Nephron (organoid): ENCODE measurements around the gene MAML3.

ENCODE experiments used
- H3K27ac Mint-ChIP-seq, 3 experiments: 2 replicates each; pipeline ENCODE4 v1.8.0; 2020; ENCODE audit warnings: mixed read lengths in 3 of 3, mild to moderate bottlenecking in 2 of 3, moderate library complexity in 1 of 3
- H3K27me3 Mint-ChIP-seq: 2 replicates; pipeline ENCODE4 v1.8.0; 2021; ENCODE audit warnings: low read depth, mild to moderate bottlenecking, moderate library complexity, mixed read lengths
- H3K36me3 Mint-ChIP-seq: 2 replicates; pipeline ENCODE4 v1.8.0; 2020; ENCODE audit warnings: low read depth, mixed read lengths
- H3K4me1 Mint-ChIP-seq: 2 replicates; pipeline ENCODE4 v1.8.0; 2020; ENCODE audit warnings: mixed read lengths
- H3K4me3 Mint-ChIP-seq, 3 experiments: 2 replicates each; pipeline ENCODE4 v1.8.0; 2020; ENCODE audit warnings: mild to moderate bottlenecking in 3 of 3, mixed read lengths in 3 of 3, moderate library complexity in 2 of 3
- H3K9me3 Mint-ChIP-seq: 2 replicates; pipeline ENCODE4 v1.8.0; 2020; ENCODE audit warnings: mixed read lengths
- TF ChIP-seq, protein P1 (sequence below), 3 experiments: fragments of 200-600 bp; sonication (generic); IDR thresholded peaks; one replicate each; pipeline ENCODE4 v1.5.0; 2021; ENCODE audit warnings: antibody characterized with exemption in 3 of 3; ENCODE audit not compliant: unreplicated experiment in 3 of 3

MAML3 gene

DNA sequence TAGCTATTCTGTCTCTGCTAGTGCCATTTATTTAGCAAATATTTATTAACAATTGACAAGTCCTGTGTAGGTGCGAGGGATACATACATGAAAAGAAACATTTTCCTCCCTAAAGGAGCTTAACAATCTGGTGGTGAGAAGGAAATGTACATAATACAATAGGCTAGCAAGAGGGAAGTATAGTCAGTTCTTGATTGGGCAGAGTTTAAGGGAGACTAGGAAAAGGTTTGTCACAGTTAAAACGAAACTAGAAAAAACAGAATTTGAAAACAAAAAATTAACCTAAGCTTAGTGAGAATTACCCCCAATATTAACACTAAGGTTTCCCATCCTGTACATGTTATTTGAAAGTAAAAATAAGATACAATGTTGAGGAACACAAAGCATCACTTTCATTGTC, 8.6 kb upstream of the MAML3 start:
- no peak overlapping the region for H3K4me3 Mint-ChIP-seq
- no peaks in the 10 kb centered on the region for H3K27me3 Mint-ChIP-seq
- peaks cover 29% of the 10 kb centered on the region for H3K4me1 Mint-ChIP-seq
- TF ChIP-seq, protein P1, sequence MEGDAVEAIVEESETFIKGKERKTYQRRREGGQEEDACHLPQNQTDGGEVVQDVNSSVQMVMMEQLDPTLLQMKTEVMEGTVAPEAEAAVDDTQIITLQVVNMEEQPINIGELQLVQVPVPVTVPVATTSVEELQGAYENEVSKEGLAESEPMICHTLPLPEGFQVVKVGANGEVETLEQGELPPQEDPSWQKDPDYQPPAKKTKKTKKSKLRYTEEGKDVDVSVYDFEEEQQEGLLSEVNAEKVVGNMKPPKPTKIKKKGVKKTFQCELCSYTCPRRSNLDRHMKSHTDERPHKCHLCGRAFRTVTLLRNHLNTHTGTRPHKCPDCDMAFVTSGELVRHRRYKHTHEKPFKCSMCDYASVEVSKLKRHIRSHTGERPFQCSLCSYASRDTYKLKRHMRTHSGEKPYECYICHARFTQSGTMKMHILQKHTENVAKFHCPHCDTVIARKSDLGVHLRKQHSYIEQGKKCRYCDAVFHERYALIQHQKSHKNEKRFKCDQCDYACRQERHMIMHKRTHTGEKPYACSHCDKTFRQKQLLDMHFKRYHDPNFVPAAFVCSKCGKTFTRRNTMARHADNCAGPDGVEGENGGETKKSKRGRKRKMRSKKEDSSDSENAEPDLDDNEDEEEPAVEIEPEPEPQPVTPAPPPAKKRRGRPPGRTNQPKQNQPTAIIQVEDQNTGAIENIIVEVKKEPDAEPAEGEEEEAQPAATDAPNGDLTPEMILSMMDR (IDR thresholded peaks at IDR 0.05; ENCODE audit: unreplicated experiment in 3 of 3), result no peak
- no peaks in the 10 kb centered on the region for H3K36me3 Mint-ChIP-seq
- peak overlapping the region; percentile 79 to 95 (median 91) for H3K27ac Mint-ChIP-seq
- H3K9me3 Mint-ChIP-seq, result peaks cover 7% of the 10 kb centered on the region

DNA sequence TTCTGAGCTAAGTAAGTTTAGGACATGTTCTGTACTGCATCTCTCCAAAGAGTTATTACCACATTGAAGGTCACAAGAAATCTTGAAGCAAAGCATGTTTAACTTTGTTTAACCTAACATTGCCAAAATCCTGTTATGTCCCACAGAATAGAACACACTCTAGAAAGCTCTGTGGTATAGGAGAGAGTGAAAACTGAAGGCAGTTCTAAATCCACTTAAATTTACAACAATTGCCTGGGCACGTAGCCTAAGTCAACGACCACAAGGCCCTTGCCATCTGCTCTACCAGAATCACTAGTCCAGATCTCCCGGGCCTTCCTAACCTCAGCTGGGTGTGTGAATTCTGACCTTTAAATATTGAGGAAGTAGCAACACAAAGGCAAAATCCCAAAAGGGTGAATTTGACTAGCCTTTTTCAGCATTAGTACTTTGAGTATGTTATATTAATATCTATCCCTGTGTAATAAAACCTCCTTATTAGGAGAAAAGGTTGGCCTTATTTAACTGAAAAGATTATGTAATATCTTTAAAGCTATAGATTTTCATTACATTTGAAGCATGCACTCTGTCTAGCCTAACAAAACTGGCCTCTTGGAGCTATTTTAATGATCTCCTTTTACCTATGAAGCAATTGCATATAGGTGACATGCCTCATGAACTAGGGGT, 4.5 kb upstream of the MAML3 start:
- Mint-ChIP-seq H3K36me3 (no peaks in the 10 kb centered on the region), H3K27ac (peak overlapping the region; percentile 87 to 95 (median 88)), H3K4me3 (peak overlapping the region in 1 of 3 experiments; percentile 1), H3K27me3 (no peaks in the 10 kb centered on the region), H3K4me1 (peaks cover 35% of the 10 kb centered on the region), H3K9me3 (peaks cover 7% of the 10 kb centered on the region)
- TF ChIP-seq, protein P1 (IDR thresholded peaks at IDR 0.05; ENCODE audit: unreplicated experiment in 3 of 3), result no peak

DNA sequence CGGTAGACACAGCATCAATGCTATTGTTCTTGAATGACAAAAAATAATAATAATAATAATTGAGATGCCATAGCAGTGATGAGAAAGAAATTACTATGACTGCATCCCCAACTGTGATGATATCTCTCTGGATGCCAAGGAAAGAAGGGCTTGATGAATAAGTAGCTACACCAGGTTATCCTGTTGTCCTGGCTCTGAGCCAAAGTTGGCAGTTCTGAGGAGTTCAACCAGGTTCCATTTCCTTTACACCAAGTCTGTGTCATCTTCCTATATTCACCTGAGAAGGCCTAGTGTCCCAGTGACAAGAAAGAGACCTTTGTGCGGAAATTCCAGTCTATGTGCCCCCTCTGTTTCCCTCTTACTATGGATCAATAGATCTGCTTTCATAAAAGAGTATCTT, 3.4 kb upstream of the MAML3 start:
- Mint-ChIP-seq H3K4me3 (no peak overlapping the region), H3K36me3 (no peaks in the 10 kb centered on the region), H3K27me3 (no peaks in the 10 kb centered on the region), H3K9me3 (peaks cover 2% of the 10 kb centered on the region), H3K27ac (peak overlapping the region in 2 of 3 experiments; percentile 87 to 95), H3K4me1 (peaks cover 23% of the 10 kb centered on the region)
- TF ChIP-seq, protein P1 (IDR thresholded peaks at IDR 0.05; ENCODE audit: unreplicated experiment in 3 of 3), result no peak

DNA sequence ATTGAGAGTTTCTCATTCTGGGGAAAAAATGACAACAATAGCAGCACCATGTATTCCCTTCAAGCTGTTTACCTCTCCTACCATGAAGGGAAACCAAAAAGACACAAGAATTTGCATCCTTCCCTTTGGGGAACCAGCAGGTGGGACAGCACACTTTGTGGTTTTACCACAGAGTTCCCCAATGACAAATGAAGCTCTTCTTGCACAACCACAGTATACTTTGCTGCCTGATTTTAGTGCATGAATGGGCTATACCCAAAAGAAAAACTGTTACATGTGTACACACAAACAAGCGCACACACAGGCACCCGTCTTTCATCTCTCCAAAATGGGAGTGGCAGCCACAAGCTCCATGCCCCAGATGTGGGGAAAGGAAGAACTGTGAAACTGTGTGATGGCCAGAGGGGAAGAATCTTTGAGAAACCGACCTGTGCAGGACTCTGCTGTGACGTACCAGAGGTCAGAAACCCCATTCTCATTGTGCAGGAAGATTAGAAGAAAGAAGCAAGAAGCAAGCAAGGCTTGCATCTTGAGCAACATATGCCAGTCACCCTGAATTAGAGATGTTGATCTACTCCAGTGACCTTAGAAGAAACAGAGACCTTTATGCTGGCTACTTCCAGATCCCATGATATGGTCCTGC, 2.7 kb upstream of the MAML3 start:
- Mint-ChIP-seq H3K4me1 (peaks cover 22% of the 10 kb centered on the region), H3K27me3 (no peaks in the 10 kb centered on the region), H3K4me3 (no peak overlapping the region), H3K36me3 (no peaks in the 10 kb centered on the region), H3K27ac (peak overlapping the region in 2 of 3 experiments; percentile 3 to 17), H3K9me3 (peaks cover under 1% of the 10 kb centered on the region)
- TF ChIP-seq, protein P1 (IDR thresholded peaks at IDR 0.05; ENCODE audit: unreplicated experiment in 3 of 3), result no peak

DNA sequence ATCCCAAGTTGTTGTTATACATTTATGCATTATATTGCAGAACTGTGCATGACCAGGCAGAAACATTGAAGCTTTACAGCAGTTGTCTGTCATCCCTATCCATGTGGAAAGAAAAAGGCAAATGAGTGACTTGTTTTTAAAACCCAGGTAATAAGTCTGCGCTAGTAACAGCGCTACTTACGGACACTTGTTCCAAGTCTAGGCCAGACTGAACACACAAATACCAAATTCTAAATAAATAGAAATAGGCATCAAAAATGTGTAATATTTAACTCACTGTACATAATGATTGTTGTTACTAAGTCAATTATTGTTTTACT, 548 bp upstream of the MAML3 start:
- H3K36me3 Mint-ChIP-seq, result no peaks in the 10 kb centered on the region
- H3K4me1 Mint-ChIP-seq, result peaks cover 30% of the 10 kb centered on the region
- H3K27me3 Mint-ChIP-seq, result no peaks in the 10 kb centered on the region
- peak overlapping the region; percentile 98 to 99 (median 98) for H3K27ac Mint-ChIP-seq
- peak overlapping the region; percentile 91 to 97 (median 96) for H3K4me3 Mint-ChIP-seq
- TF ChIP-seq, protein P1 (IDR thresholded peaks at IDR 0.05; ENCODE audit: unreplicated experiment in 3 of 3), result no peak
- no peaks in the 10 kb centered on the region for H3K9me3 Mint-ChIP-seq

DNA sequence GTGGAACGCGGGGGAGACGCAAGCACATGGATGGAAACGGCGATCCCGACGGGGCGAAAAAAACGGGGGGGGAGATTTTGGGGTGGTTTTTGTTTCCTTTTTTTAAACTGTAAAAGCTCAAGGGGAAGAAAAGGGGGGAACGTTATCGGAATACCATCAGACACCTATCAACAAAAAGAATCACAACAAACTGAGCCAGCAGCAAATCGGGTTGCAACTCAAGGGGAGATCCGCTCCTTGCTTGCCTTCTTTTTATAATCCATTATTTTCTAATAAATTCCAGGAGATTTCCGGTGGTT, 616 bp downstream of the MAML3 start:
- TF ChIP-seq, protein P1 (IDR thresholded peaks at IDR 0.05; ENCODE audit: unreplicated experiment in 3 of 3), result no peak
- no peaks in the 10 kb centered on the region for H3K27me3 Mint-ChIP-seq
- no peaks in the 10 kb centered on the region for H3K9me3 Mint-ChIP-seq
- no peaks in the 10 kb centered on the region for H3K36me3 Mint-ChIP-seq
- H3K4me3 Mint-ChIP-seq, result peak overlapping the region; percentile 91 to 97 (median 96)
- peaks cover 36% of the 10 kb centered on the region for H3K4me1 Mint-ChIP-seq
- peak overlapping the region; percentile 98 to 99 (median 98) for H3K27ac Mint-ChIP-seq
